ENCODE data around the gene GUCY2D.

GUCY2D gene

DNA sequence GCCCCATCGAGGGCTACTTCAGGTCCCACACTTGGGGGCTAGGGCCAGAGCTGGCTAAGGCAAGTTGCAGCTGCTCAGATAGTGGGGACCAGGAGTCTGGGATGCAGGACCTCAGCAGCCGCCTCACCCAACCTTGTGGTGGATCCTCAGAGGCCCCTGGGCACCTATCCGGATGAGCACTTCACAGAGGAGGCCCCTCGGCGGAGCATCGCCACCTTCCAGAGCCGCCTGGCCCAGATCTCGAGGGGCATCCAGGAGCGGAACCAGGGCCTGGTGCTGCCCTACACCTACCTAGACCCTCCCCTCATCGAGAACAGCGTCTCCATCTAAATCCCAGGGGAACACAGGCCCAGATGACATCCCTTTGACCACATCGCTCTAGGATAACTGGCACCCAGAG lies 45.8 kb downstream of the GUCY2D start:
- TF ChIP-seq, protein P1, sequence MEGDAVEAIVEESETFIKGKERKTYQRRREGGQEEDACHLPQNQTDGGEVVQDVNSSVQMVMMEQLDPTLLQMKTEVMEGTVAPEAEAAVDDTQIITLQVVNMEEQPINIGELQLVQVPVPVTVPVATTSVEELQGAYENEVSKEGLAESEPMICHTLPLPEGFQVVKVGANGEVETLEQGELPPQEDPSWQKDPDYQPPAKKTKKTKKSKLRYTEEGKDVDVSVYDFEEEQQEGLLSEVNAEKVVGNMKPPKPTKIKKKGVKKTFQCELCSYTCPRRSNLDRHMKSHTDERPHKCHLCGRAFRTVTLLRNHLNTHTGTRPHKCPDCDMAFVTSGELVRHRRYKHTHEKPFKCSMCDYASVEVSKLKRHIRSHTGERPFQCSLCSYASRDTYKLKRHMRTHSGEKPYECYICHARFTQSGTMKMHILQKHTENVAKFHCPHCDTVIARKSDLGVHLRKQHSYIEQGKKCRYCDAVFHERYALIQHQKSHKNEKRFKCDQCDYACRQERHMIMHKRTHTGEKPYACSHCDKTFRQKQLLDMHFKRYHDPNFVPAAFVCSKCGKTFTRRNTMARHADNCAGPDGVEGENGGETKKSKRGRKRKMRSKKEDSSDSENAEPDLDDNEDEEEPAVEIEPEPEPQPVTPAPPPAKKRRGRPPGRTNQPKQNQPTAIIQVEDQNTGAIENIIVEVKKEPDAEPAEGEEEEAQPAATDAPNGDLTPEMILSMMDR (IDR thresholded peaks at IDR 0.05) = no peak

DNA sequence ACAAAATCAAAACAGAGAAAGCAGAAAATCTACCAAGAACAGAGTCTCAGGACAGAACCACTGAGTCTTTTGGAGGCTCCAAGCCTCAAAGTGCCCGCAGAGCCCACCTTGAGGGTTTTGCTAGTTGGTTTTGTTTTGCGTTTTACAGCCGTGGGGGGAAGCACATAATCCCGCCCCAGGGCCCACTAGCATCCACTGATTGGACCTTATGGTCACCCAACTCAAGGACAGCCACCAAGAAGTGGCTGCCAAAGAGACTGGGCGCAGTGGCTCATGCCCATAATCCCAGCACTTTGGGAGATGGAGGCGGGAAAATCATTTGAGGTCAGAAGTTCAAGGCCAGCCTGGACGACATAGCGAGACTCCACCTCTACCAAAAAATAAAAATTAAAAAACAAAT lies 46.3 kb downstream of the GUCY2D start:
- TF ChIP-seq, protein P1 (IDR thresholded peaks at IDR 0.05) = no peak

DNA sequence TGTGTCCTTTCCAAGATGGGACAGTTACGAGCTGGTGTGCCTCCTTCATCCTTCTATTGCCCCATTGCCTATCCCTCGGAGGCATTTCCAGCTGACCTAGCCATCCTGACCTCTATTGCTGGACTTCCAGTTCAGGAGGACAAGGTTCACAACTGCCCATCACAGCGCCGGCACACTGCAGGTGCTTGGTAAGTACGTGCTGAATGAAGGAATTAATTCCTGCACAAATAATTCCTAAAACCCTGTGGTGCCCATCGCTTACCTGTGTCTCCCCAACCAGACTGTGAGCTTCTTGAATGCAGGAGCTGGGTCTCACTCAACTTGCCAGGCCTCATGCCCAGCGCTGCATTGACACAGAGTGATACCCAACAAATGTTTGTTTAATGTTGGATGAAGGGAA lies 49.4 kb downstream of the GUCY2D start:
- TF ChIP-seq, protein P1 (IDR thresholded peaks at IDR 0.05) = no peak

DNA sequence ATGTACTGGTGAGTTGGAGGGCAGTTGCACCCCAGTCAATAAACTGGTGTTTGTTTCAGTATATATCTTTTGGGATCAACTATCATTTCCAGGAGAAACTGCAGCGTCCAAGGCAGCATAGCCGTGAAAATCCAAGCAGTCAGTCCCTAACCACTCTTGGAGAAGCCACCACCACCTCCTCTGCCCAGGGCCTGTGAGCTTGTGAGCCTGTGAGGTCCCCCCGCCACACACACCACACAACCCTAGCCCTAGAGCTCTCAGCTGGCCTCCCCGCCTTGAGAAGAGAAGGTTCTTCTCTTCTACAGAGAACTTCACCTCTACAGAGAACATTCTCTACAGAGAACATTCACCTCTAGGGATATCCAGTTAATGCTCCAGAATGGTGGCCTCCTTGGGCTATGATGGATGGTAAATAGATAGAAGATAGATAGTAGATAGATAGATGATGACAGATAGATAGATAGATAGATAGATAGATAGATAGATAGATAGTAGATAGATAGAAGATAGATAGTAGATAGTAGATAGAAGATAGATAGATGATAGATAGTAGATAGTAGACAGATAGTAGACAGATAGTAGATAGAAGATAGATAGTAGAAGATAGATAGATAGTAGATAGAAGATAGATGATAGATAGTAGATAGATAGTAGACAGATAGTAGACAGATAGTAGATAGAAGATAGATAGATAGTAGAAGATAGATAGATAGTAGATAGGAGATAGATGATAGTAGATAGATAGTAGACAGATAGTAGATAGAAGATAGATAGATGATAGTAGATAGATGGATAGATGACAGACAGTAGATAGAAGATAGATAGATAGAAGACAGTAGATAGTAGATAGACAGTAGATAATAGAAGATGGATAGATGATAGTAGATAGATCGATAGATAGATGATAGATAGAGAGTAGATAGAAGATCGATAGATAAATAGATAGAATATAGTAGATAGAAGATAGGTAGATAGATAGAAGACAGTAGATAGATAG lies 50.1 kb downstream of the GUCY2D start:
- TF ChIP-seq, protein P1 (IDR thresholded peaks at IDR 0.05) = no peak

DNA sequence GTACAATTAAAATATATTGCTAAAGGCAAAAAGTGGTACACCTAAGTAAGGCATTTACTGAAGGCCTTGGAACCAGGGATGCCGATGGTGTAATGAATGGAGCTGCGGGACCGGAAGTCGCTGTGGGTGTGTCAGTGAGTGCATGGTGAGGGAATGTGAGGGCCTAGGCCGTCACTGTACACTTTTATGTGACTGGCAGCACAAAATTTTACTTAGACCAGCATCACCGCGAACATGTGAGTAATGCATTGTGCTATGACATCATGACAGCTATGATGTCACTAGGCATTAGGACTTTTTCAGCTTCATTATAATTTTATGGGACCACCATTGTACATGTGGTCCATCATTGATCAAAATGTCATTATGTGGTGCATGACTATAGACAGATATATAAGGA lies 51.2 kb downstream of the GUCY2D start:
- TF ChIP-seq, protein P1 (IDR thresholded peaks at IDR 0.05) = no peak

DNA sequence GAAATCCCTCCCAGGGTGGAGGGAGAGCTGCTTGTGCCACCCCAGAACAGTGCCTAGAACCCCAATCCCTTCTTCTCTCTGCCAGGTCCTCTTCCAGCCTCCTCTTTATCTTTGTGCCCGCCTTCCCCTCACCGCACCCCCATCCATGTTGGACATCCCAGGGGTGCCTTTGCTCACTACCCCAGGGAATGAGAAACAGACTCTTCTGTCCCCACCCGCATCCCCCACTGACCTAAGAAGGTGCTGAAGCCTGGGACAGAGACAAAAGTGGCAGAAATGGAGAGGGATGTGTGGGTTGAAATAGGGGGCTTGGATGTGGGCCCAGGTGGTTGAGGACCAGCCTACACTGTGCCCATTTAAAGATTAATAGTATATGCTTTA lies 53.4 kb downstream of the GUCY2D start:
- TF ChIP-seq, protein P1 (IDR thresholded peaks at IDR 0.05) = no peak

DNA sequence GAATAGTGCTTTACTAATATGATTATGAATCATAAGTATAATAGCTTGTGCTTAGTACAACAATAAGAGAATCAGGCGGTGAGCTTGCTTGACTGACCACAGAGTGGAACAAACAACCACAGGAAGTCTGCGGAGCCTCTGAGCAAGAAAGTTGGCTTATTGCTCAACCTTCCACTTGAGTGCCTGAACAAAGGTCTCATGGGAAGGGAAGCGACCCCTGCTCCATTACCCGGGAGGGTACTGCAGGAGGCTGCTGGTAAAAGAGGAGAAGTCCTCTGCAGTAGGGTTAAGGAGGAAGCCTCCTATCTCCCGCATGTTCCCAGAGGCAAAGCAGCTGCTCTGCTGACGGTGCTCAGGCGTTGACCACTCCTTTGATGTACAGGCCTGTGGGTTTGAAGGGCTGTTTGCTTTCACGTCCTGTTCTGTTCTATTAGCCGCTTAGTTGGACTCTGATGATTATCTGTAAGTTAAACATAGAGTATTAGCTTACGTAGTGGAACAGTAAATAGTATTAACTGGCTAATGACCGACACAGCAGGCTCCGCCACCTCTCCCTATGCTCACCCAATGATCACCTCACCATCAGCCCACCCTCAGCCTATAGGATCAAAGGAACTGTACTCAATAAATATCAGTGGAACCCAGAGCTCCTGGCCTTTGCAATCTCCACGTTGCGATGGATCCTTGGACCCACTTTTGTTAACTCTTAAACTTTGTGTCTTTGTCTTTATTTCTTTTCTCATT lies 54.0 kb downstream of the GUCY2D start:
- TF ChIP-seq, protein P1 (IDR thresholded peaks at IDR 0.05) = no peak

All from LNCAP (cell line).